Globus pallidus (tissue), 1 donor: ENCODE measurements around the gene PRKCH.
"Not testable (repeated sequence)": the region's sequence is repeated elsewhere in the genome, so short reads cannot be mapped to it uniquely, and the experiment has no call there.

Experiments used
- DNase-seq: peaks from one replicate; pipeline ENCODE4 v3.0.0-alpha.2; 2015; ENCODE audit warnings: low spot score

PRKCH gene

GRCh38 chr14:61308701-61309100 is 12.7 kb upstream of the PRKCH start:
- DNase-seq: not testable (repeated sequence)

- no peak for DNase-seq
These were observed 6.1 kb upstream of the PRKCH start for GRCh38 chr14:61315313-61315712.

- no peak for DNase-seq
These were observed 2.3 kb upstream of the PRKCH start for GRCh38 chr14:61319086-61319485.

GRCh38 chr14:61319706-61320105 is 1.7 kb upstream of the PRKCH start:
- DNase-seq: no peak

GRCh38 chr14:61320170-61320569 is 1.2 kb upstream of the PRKCH start:
- DNase-seq: not testable (repeated sequence)

GRCh38 chr14:61320806-61321384 is 484 bp upstream of the PRKCH start:
- no peak for DNase-seq

- no peak for DNase-seq
These were observed 826 bp downstream of the PRKCH start for GRCh38 chr14:61322011-61322798.

- no peak for DNase-seq
These were observed 1.5 kb downstream of the PRKCH start for GRCh38 chr14:61322799-61323290.

- DNase-seq: no peak
These were observed 2.6 kb downstream of the PRKCH start for GRCh38 chr14:61323970-61324369.

- no peak for DNase-seq
These were observed 3.8 kb downstream of the PRKCH start for GRCh38 chr14:61325166-61325565.

- DNase-seq: no peak
These were observed 4.8 kb downstream of the PRKCH start for GRCh38 chr14:61326146-61326545.

- DNase-seq: no peak
These were observed 5.5 kb downstream of the PRKCH start for GRCh38 chr14:61326847-61327246.

- DNase-seq: no peak
These were observed 7.4 kb downstream of the PRKCH start for GRCh38 chr14:61328626-61329262.

- DNase-seq: no peak
These were observed 8.2 kb downstream of the PRKCH start for GRCh38 chr14:61329478-61330051.

GRCh38 chr14:61330511-61330910 is 9.1 kb downstream of the PRKCH start:
- DNase-seq: no peak

- no peak for DNase-seq
These were observed 10.7 kb downstream of the PRKCH start for GRCh38 chr14:61331992-61332657.

GRCh38 chr14:61332658-61333029 is 11.3 kb downstream of the PRKCH start:
- no peak for DNase-seq

GRCh38 chr14:61333087-61333486 is 11.7 kb downstream of the PRKCH start:
- no peak for DNase-seq

- no peak for DNase-seq
These were observed 12.9 kb downstream of the PRKCH start for GRCh38 chr14:61334197-61334701.

GRCh38 chr14:61335049-61335448 is 13.7 kb downstream of the PRKCH start:
- no peak for DNase-seq

GRCh38 chr14:61335671-61336275 is 14.4 kb downstream of the PRKCH start:
- no peak for DNase-seq

GRCh38 chr14:61337893-61338292 is 16.5 kb downstream of the PRKCH start:
- no peak for DNase-seq
